Activated T-helper 2 cell treated with anti-CD3 and anti-CD28 coated beads, Interferon-gamma antibody, Interleukin-2, Interleukin-4, amounts not matched to agents 10 μg/mL and 5 μg/mL and 100 μg/mL, durations not matched to agents 14 hours and 24 hours and 36 hours (primary cell): ENCODE results near the gene DIO1. TPM values are rescaled to one million over a fixed set of nuclear protein-coding genes. Genes with fewer than 3 reads are reported as not detected.

Experiments used
- DNase-seq: peaks from one replicate; pipeline ENCODE4 v3.0.0; 2021; ENCODE audit warnings: low spot score
- H3K27ac Mint-ChIP-seq: one replicate; pipeline ENCODE4 v1.8.0; 2021; ENCODE audit warnings: mixed read lengths
- H3K27me3 Mint-ChIP-seq: one replicate; pipeline ENCODE4 v1.8.0; 2021; ENCODE audit warnings: low read depth, mixed read lengths
- H3K36me3 Mint-ChIP-seq: one replicate; pipeline ENCODE4 v1.8.0; 2021; ENCODE audit warnings: low read depth, mixed read lengths
- H3K4me1 Mint-ChIP-seq: one replicate; pipeline ENCODE4 v1.8.0; 2021; ENCODE audit warnings: low read depth, mixed read lengths
- H3K4me3 Mint-ChIP-seq: one replicate; pipeline ENCODE4 v1.8.0; 2021; ENCODE audit warnings: low read depth, mild to moderate bottlenecking, moderate library complexity, mixed read lengths
- H3K9me3 Mint-ChIP-seq: one replicate; pipeline ENCODE4 v1.8.0; 2021; ENCODE audit warnings: mixed read lengths
- intact Hi-C: fragments of 100-400 bp; cut with micrococcal nuclease; formaldehyde crosslinking; loops from one replicate; pipeline ENCODE4 v1.15.1; 2023
- total RNA-seq: library from RNA; stranded (reverse); gene quantifications from 2 replicates; pipeline ENCODE4 v1.2.3, GENCODE V29; 2022

DIO1 gene
- total RNA-seq, 1 donor from 2014 or later, result not detected

DNA sequence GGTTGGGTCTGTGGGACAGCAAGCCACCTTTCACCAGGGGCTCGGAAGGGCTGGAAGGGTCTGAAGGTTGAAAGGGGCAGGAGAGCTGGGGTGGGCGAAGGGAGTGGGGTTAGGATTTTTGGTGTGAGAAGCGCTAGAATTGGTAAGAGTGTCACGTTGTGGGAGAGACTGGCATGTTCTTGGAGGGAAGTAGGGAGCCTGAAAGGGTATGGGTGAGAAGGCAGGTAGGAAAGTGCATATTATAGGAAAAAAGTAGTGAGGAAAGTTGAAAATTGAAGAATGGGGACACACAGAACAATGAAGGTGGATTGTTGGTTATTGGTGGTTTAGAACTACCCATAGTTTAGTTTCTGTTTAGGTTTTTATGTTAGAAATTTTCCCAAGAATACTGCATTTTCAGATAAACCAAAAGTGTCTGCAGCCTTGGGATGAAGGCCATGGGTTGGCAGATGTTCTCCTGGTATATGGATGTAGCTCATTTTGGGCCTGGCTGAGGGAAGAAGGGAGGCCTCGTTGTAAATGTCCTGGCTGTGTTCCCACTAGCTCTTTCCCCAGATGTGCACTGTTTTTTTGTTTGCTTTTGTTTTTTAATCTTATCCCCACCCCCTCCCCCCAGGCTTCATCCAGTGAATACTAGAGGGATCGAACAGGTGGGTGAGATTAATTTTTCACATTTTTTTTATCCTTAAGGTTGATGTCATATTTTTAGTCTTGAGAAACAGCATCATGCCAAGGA, 53.4 kb downstream of the DIO1 start:
- H3K9me3 Mint-ChIP-seq, result no peaks in the 10 kb centered on the region
- no peak for DNase-seq
- H3K27me3 Mint-ChIP-seq, result no peaks in the 10 kb centered on the region
- peaks cover 46% of the 10 kb centered on the region for H3K4me1 Mint-ChIP-seq
- peaks cover 49% of the 10 kb centered on the region for H3K36me3 Mint-ChIP-seq
- intact Hi-C loops, result loop anchor here (2.0 to 10.0 kb wide), 3 partner anchors 109 to 620 kb away; partner anchors contain the start of genes LRP8, NDC1 and SSBP3
- H3K4me3 Mint-ChIP-seq, result peak overlapping the region; percentile 86
- peak overlapping the region; percentile 75 for H3K27ac Mint-ChIP-seq

DNA sequence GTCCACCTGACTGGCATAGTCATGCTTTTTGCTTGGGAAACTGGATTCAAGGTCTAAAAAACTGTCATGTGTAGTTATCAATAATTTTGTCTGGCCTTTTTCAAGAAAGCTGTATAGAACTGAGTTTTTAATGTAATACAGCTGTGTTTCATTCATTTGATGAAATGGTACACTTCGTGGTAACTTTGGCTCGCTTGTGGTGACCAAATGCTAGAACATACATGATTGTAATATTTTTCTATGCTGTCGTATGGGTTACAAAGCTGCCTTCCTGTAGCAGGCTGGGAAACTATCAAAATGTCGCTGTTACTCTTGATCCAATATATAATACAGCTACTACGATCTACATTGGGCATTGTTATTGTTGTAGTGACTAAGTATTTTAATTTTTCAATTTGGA, 54.3 kb downstream of the DIO1 start:
- no peak for DNase-seq
- Mint-ChIP-seq H3K9me3 (no peaks in the 10 kb centered on the region), H3K4me3 (peak overlapping the region; percentile 40), H3K27me3 (no peaks in the 10 kb centered on the region), H3K27ac (no peak overlapping the region), H3K36me3 (peaks cover 48% of the 10 kb centered on the region), H3K4me1 (peaks cover 36% of the 10 kb centered on the region)
- intact Hi-C loops, result loop anchor here (5.0 to 10.0 kb wide), 2 partner anchors 457 to 621 kb away; partner anchors contain the start of genes LRP8 and SSBP3

DNA sequence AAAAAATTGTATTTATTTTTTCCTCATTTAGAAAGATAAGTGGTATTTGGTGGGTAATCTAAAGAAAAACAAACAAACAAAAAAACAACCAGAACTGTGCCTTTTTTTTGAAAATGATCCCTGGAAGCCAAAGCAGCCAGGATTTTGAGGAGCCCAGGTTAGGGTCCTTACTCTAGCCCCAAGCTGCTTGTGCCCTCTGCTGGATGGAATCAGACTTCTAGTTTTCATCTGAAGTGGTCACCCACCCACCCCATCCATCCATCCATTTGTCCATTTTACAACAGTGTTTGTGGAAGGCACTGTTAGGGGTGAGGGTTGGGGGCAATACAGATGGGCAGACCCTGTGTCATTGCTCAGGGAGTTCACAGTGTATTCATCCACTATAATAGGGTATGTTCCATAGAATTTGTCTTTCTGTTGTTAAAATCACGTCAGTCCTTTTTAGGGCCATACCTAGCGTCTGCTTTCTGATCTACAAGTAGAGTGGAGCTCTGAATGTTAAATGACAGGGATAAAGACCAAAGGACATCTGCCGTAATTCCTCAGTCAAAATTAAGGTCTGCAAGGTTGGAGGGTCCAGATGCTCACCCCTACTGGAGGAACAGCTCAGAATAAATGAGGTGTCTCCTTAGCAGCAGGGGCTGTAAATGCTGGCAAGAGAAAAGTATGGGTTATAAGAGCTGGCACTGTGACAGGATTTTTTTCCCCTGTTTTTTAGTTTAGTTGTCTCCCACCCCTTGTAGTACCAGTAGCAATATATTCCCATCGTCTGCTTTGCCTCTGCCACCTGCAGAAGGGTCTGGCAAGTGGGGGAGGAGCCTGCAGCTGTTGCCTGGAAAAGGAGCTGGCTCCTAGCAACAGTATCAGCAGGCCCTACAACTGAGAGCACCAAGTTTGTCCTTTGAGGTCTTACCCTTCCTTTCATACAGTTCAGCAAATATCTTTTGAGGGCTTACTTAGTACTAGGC, 55.3 kb downstream of the DIO1 start:
- H3K4me1 Mint-ChIP-seq, result peaks cover 28% of the 10 kb centered on the region
- intact Hi-C loops, result loop anchor here (1.0 to 10.0 kb wide), 4 partner anchors 71 to 622 kb away; partner anchors contain the start of genes LRP8 and SSBP3
- peaks cover 46% of the 10 kb centered on the region for H3K36me3 Mint-ChIP-seq
- H3K4me3 Mint-ChIP-seq, result no peak overlapping the region
- no peaks in the 10 kb centered on the region for H3K9me3 Mint-ChIP-seq
- no peak for DNase-seq
- no peak overlapping the region for H3K27ac Mint-ChIP-seq
- H3K27me3 Mint-ChIP-seq, result no peaks in the 10 kb centered on the region

DNA sequence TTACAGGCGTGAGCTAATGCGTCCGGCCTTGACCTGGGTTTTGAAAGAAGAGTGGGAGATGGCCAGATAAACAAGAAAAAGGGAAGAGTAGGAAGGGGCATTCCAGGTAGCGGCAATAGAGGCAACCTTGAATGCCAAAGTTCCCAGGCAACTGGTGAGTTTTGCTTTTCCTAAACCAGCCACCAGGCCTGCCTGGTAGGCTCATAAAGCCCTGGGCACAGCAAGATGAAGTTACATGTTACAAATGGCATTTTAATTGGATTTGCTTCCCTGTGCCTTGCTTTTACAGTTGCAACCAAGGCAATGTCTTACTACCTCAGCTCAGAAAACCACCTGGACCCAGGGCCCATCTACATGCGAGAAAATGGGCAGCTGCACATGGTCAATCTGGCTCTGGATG, 57.7 kb downstream of the DIO1 start:
- Mint-ChIP-seq H3K4me1 (peaks cover 27% of the 10 kb centered on the region), H3K9me3 (no peaks in the 10 kb centered on the region), H3K27me3 (no peaks in the 10 kb centered on the region), H3K4me3 (no peak overlapping the region), H3K27ac (no peak overlapping the region), H3K36me3 (peaks cover 38% of the 10 kb centered on the region)
- intact Hi-C loops, result no loop called here
- no peak for DNase-seq

DNA sequence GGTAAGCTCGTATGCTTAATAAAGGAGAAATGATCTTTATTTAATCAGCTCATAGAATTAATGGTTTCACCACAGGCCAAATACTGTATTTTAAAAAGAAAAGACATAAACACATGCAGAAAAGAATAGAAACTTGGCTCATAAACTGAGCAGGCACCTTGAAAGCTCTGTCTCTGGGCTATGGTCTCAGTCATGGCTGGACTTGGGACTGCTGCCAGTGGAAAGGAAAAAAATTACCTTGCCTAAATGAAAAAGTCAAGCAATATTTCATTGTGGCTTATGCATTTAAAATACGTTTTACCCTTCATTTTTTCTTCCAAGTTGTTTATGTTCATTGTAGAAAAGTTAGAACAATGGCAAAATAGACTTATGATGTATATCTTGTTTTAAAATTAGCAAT, 60.1 kb downstream of the DIO1 start:
- H3K27me3 Mint-ChIP-seq, result no peaks in the 10 kb centered on the region
- H3K4me3 Mint-ChIP-seq, result no peak overlapping the region
- no peaks in the 10 kb centered on the region for H3K9me3 Mint-ChIP-seq
- peaks cover 15% of the 10 kb centered on the region for H3K4me1 Mint-ChIP-seq
- H3K36me3 Mint-ChIP-seq, result peaks cover 35% of the 10 kb centered on the region
- intact Hi-C loops, result no loop called here
- no peak for DNase-seq
- no peak overlapping the region for H3K27ac Mint-ChIP-seq

GRCh38 chr1:53956308-53957168, 62.6 kb downstream of the DIO1 start:
- H3K4me1 Mint-ChIP-seq, result peaks cover 12% of the 10 kb centered on the region
- H3K36me3 Mint-ChIP-seq, result peaks cover 38% of the 10 kb centered on the region
- H3K4me3 Mint-ChIP-seq, result no peak overlapping the region
- H3K27me3 Mint-ChIP-seq, result no peaks in the 10 kb centered on the region
- no peaks in the 10 kb centered on the region for H3K9me3 Mint-ChIP-seq
- H3K27ac Mint-ChIP-seq, result no peak overlapping the region
- DNase-seq, result no peak
- intact Hi-C loops, result no loop called here

GRCh38 chr1:53957194-53957818, 63.3 kb downstream of the DIO1 start:
- no peaks in the 10 kb centered on the region for H3K9me3 Mint-ChIP-seq
- no peaks in the 10 kb centered on the region for H3K27me3 Mint-ChIP-seq
- H3K36me3 Mint-ChIP-seq, result peaks cover 38% of the 10 kb centered on the region
- H3K4me1 Mint-ChIP-seq, result peaks cover 12% of the 10 kb centered on the region
- H3K4me3 Mint-ChIP-seq, result no peak overlapping the region
- DNase-seq, result no peak
- no peak overlapping the region for H3K27ac Mint-ChIP-seq
- intact Hi-C loops, result no loop called here

DNA sequence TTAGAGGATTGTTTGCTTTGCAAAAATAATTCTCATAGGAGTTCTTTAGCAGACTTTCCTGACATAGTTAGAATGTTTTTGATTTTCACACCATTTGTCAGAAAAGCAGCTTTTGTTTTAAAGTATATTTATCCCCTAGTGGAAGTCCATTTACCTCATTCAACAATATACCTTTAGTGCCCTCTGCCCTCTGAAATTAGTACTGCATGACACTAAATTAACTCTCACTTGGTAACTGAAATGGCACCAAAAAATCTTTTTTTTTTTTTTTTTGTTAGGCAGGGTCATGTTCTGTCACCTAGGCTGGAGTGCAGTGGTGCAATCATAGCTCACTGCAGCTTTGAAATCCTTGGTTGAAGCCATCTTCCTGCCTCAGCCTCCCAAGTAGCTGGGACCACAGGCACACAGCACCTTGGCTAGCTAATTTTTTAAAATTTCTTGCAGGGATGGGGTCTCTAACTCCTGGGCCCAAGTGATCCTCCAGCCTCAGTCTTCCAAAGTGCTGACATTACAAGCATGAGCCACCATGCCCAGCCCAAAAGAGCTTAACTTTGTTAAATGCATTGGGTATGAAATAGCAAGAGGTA, 65.8 kb downstream of the DIO1 start:
- Mint-ChIP-seq H3K4me1 (peaks cover 12% of the 10 kb centered on the region), H3K36me3 (peaks cover 40% of the 10 kb centered on the region), H3K27me3 (no peaks in the 10 kb centered on the region), H3K4me3 (no peak overlapping the region), H3K27ac (no peak overlapping the region), H3K9me3 (no peaks in the 10 kb centered on the region)
- no peak for DNase-seq
- intact Hi-C loops, result loop anchor here (1.0 kb wide), 1 partner anchor 81 kb away; no protein-coding TSS in a partner anchor

Other genes starting within 250 kb of the DIO1 start
- gene GLIS1, start 155.0 kb upstream of the DIO1 start, total RNA-seq, result not detected in 2 replicates
- 32.4 and 33.9 TPM in 2 replicates for gene NDC1, start 55.9 kb upstream of the DIO1 start, total RNA-seq
- 14.8 and 15.6 TPM in 2 replicates for gene YIPF1, start 4.4 kb upstream of the DIO1 start, total RNA-seq
- gene IFT25, start 51.5 kb downstream of the DIO1 start, total RNA-seq, result 52.9 and 54.3 TPM in 2 replicates
- 32.4 and 34.9 TPM in 2 replicates for gene LRRC42, start 52.2 kb downstream of the DIO1 start, total RNA-seq
- gene LDLRAD1, start 124.0 kb downstream of the DIO1 start, total RNA-seq, result not detected in 2 replicates
- 128 and 133 TPM in 2 replicates for gene TMEM59, start 159.0 kb downstream of the DIO1 start, total RNA-seq
- gene TCEANC2, start 159.4 kb downstream of the DIO1 start, total RNA-seq, result 12.8 and 13.2 TPM in 2 replicates